ENCODE data around the gene TMEM263.

The TMEM263 gene

DNA sequence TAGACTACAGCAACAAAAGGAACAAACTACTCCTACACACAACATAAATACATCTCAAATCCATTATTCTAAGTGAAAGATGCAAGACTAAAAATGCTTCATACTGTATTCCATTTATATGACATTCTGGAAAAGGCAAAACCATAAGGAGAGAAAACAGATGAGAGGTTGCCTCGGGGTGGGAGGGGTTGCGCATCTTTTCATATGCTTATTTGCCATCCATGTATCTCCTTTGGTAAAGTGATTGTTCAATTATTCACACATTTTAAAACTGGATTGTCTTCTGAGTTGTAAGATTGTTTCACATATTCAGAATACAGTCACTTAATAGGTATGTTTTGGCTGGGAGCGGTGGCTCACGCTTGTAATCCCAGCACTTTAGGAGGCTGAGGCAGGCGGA lies 5.1 kb upstream of the TMEM263 start:
- no peak for DNase-seq (ENCODE audit: low spot score)

DNA sequence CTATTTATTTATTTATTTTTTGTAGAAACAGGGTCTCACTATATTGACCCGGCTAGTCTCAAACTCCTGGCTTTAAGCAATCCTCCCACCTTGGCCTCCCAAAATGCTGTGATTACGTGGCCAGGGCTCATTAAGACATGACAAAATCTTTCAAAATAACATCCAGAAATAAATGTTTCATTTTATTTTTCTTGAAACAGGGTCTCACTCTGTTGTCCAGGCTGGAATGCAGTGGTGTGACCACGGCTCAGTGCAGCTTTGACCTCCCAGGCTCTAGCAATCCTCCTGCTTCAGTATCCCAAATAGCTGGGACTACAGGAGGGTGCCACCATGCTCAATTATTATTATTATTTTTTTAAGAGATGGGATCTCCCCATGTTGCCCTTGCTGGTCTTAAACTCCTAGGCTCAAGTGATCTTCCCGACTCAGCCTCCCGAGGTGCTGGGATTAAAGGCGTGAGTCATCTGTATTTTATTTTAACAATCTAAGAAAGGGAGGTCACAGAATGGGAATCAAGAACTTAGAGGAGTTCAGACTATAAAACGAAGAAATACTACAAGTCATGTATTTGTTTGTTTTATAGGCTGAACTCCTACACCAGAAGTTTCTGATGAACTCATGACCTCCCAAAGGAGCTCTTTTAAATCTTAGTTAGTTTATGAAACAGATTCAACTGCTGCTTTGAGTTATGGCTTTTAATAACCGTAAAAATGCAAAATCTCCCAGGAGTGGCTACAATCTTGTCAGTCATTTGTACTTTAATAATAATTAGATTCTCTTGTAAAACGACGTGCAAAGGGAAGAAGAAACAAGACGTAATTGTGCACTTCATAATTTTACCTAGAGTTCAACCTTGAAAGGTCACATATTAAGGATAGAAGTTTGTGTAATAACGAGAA lies 2.1 kb upstream of the TMEM263 start:
- no peak for DNase-seq (ENCODE audit: low spot score)

DNA sequence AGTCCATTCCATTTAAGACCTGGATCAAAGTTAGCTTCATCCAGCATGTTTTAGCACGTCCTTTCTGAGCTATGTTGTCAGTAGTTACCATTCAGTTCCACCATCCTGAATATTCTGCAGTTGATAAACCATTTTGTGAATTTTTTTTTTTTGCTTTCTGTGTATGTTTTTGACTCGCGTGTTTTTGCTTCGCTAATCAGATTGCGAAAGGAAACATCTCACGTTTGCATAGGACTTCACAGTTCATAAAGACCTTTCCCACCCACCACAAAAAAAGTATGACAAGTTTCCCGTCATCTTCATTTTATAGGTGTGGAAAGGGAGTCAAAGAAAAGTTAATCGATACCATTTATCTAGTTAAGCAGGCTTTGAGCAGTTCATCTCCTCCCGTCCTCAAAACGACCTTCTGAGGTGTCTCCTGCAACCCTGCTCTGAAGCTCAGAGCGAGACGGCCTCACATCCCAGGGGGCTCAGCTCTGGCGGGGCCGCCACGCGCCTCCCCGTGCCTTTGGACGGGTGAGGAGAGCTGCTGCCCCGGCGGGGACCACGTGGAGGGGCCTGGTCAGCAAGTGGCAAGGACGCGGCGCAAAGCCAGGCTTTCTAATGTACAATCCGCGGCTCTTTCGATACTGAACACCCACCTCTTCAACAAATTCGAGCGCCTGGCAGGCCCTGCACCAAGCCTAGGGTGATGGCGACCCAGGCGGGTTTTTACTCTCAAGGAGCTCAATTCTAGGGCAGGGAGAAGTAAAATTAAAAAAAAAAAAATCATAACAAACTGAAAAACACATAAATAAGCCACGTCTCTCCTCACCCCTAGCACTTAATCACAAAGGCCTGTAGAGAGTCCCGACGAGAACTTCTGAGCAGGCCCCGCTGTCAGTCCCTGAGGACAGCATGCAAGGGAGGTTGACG lies 988 bp upstream of the TMEM263 start:
- peak; percentile 19 for DNase-seq (ENCODE audit: low spot score)

DNA sequence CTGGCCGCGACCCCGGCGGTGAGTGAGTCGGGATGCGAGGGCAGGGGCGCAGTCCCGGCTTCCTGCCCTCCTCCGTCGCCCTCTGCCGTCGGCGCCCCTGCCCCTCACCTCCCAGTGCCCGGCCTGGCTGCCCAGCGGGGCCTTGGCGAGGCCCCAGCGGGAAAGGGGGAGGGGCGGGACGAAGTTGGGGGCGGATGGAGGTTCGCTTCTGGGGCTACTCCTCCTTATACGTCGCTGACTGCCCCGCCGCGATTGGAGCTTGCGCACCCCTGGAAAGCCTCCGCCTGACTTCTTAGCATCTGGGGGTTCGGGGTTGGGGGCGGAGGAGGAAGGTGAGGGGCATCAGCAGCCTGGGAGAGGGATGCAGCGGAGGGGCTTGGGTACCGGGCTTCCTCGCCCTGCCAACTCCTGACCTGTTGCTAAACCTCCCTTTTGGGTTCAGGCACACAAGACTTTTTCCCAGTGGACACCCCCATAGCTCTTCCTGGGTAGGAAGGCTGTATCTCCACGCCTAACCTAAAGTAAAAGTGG lies 406 bp downstream of the TMEM263 start:
- DNase-seq (ENCODE audit: low spot score): peak; percentile 63

DNA sequence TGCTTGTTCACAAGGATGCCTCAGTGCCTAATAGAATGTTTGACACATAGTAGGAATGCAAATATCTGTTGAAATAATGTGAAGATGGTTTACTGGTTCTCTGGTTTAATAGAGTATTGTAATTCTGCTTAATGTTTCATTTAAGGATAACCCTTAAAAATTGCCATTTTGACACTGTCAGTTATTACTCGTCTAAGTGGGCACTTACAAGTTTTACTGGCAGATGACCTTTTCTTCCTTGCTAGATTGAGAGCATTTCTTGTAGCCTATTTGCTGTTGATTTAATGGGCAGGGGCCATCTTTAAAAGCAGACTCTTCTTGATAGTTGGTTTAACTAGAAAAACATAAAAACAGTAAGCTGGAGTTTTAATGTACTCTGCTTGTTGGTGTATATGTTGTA lies 1.9 kb downstream of the TMEM263 start:
- peak; percentile 46 for DNase-seq (ENCODE audit: low spot score)

DNA sequence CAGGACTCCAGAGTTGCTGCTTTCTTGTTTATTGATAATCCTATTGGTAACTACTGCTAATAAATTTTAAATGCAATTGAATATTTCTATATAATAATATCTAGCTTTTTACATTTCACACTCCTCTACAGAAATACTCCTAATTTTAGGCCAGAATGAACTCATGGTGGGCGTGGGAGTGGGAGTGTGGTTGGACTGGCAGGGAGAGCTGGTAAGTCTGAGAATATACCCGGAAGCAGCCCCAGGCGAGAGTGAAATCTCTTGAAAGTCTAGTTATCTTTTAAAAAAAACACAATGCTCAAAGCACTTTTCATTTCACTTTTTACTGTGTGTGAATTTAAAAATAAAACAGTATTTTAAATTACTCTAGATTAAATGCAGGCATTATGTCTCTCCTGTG lies 4.7 kb downstream of the TMEM263 start:
- DNase-seq (ENCODE audit: low spot score): no peak

DNA sequence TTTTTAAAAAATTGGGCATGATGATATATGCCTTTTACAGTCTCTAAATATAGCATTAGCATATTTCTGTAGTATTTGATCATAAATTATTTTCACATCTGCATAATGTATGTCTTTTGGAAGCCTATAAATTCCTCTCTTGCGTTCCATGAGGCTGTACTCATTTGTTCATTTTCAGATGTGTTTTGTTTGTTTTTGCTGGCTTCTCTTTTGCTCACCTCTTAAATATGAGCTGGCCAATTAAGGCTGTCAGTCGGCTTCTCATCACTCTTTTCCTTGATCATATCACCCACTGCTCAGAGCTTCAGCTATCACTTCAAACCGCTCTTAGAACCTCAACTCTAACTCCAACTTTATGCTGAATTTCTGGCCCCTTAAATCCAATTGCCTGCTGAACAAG lies 6.6 kb downstream of the TMEM263 start:
- DNase-seq (ENCODE audit: low spot score): no peak

DNA sequence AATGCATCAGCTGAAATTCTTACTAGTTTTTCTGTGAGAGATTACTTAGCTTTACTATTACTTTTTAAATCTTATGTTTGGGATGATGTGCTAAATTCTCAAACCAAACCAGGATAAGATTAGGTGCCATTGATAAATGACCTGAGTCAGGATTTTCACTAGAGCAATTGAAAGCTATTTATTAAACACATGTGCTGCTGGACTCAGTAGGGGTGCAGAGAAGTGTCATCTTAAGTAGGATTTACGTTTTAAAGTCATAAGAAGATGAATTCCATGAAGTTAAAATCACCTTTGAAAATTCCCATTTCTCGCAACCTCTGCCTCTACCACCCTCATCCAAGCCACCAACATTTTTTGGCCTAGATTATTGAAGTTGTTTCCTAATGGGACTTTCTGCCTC lies 8.8 kb downstream of the TMEM263 start:
- DNase-seq (ENCODE audit: low spot score): no peak

DNA sequence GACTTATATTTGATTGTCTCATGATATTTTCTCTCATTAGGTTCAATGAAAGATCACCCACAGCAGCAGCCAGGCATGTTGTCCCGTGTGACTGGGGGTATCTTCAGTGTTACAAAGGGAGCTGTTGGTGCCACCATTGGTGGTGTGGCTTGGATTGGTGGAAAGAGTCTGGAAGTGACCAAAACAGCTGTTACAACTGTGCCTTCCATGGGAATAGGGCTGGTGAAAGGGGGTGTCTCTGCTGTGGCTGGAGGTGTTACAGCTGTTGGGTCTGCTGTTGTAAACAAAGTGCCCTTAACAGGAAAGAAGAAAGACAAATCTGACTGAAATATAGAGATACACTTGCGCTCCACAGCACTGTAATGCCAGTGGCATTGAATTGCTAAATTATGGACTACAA lies 15.4 kb downstream of the TMEM263 start:
- no peak for DNase-seq (ENCODE audit: low spot score)

DNA sequence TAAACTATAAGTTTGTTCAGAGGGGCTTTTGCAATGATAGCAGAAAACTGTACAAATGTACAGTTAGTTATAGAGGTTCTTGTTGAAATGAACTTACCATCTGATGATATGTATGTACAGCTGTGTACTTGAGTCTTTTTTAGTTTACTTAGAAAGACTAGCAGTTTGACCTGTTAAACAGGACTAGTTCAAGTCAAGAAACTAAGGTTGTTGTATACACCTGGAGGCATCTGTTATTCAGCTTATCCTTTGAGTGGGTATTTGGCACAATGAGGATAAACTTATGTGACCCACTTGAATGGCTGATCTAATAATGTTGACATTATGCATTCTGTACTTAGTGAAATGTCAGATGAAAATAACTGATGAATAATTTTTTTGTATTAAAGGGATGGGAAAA lies 17.8 kb downstream of the TMEM263 start:
- no peak for DNase-seq (ENCODE audit: low spot score)

DNA sequence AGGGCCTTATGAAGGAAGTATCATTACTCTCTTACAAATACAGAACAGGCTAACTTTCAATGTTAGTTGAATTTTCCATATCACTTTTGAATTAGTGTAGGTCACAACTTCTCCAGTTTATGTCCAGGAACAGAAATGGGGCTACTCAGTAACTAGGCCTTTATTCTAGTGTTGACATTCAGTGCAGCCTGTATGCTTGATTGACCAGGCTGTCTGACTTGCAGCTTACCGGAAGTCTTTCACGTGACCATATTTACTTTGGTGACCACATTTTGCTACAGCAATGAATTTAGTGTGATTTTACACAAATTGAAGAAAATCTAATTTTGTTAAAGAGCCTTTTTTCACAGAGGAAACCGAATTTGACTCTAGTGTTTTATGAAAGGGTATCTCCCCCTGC lies 18.8 kb downstream of the TMEM263 start:
- peak; percentile 64 for DNase-seq (ENCODE audit: low spot score)

DNA sequence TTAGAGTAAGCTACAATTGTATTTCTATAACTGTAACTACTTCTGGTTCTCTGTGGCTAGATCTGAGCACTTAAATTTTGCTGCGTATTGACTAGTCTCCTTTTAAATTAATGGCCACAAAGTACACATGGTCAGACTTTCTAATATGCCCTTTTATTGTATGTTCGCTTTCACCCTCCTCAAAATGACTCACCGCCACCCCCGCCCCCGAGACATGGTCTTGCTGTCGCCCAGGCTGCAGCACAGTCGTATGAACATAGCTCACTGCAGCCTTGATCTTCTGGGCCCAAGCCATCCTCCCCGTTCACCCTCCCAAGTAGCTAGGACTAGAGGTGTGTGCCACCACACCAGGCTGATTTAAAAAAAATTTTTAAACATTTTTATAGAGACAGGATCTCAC lies 19.4 kb downstream of the TMEM263 start:
- no peak for DNase-seq (ENCODE audit: low spot score)

DNA sequence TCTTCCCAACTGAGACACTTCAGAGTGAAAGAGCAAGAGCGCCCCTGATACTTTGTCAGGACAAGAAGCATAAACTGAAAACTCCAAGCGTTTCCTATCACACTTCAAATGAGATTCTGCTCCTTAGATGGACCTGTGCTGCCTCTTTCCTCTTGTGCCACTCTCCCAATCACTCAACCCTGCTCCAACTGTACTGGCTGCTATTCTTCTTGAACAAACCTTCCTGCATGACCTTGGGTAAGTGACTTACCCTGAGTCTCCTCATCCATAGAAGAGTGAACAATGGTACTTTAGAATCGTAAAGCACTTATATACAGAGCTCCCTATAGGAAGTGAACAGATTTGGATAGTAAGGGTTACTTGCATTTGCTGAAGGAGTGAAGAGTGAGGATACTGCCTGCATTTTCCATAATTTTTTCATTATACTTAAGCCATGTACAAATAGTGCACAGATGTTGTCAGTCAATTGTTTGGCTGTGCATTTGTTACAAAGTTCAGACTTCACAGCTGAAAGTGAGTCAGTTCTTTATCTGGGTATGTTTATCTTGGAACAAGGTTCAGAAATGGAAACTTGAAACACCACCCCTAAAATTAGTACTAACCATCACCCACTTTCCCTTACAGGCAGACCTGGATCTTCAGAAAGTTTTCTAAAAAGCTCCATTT lies 20.4 kb downstream of the TMEM263 start:
- no peak for DNase-seq (ENCODE audit: low spot score)

DNA sequence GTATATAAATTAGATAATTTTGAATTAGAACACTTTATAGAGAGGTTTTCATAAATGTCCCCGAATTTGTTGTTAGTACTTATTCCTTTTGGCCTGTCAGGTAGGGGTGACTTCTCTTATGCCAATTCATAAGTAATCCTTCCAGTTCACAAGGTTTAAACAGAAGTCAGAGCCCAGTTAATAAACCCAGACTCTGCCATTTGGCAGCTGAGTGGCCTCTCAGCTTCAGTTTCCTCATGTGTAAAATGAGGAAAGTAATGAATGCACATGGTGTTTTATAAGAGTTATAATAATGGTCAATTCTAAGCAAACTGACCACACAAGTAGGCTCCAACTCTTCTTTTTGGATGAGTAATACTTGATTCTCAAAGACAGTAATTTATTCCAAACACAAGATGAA lies 21.0 kb downstream of the TMEM263 start:
- no peak for DNase-seq (ENCODE audit: low spot score)

DNA sequence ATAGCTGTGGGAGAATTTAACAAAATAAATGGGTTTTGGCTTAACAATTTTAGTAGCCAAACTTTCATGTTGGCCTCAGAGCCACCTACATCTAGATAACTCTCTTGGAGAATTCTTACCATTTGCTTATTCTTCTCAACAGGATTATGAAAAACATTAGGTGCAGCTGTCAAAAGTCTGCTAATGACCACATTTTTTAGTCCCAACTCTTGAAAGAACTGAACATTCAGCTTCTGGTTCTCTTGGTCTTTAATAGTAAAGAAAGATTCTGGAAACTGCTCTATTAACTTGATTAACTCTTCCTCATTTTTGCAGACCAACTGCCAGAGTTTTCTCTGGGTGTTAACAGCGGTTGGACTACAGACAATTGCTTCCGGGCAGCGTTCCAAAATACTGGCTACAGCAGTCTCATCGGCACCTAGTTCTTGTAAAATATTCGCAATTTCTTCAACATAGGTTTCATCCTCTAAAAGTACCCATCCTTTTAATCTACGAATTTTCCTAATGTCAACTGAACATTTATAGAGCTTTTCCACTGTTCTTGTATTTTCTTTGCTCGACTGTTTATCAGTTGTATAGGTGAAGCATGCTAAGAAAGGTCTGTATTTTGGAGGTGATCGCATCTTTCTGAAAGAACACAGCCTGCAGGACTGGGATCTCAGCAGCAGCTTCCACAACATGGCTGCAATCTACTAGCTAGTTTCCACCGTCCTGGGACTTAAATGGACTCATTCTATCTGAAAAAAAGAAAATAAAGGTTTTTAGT lies 22.5 kb downstream of the TMEM263 start:
- DNase-seq (ENCODE audit: low spot score): no peak

DNA sequence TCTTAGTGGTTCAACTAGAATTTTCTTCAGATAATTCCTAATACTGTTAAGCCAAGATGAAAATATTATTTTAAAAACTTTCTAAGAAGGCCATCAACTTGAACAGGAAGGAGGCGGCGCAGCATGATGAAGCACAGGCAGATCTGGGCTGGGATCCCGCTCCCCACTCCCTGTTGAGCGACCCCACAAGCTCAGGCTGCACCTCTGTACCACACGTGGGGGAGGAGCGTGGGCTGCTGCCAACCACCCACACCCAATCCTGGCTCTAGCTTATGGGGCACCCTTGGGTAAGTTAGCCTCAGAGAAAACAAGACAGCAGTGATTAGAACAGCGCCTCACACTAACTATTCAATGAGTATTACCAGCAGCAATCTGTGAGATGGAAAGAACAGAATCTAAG lies 25.2 kb downstream of the TMEM263 start:
- DNase-seq (ENCODE audit: low spot score): no peak

DNA sequence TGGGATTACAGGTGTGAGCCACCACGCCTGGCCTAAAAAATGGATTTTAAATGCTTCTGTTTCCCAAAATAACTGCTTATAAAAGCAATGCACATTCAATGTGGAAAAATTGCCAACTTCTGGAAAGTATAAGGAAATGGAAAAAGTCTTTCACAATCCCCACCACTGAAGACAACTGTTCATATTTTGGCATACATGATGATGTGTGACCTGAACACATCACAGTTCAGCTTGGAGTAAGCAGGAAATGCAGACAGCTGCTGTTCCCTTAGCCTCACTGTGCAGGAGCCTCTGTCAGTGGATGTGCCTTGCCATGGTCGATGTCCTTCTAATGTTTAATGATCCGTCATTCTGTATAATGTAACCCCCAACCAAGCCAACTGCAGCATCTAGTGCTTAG lies 26.1 kb downstream of the TMEM263 start:
- no peak for DNase-seq (ENCODE audit: low spot score)

DNA sequence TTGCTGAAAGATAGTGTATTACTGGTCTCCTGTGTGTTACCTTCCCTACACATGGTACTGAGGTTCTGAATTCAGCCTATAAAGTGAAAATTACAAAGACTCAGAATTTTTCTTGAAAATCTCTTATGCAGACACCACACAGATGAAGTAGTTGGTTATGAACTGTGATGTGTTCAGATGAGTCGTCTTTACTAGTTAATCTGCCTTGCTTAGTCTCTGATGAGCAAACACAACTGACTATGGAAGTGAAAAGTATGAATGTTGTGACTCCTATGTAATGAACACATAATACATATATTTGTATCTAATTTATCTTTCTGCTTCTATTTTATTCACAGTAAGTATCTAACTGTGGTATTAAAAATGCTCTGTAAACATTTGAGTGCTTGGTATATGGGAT lies 26.5 kb downstream of the TMEM263 start:
- DNase-seq (ENCODE audit: low spot score): no peak

DNA sequence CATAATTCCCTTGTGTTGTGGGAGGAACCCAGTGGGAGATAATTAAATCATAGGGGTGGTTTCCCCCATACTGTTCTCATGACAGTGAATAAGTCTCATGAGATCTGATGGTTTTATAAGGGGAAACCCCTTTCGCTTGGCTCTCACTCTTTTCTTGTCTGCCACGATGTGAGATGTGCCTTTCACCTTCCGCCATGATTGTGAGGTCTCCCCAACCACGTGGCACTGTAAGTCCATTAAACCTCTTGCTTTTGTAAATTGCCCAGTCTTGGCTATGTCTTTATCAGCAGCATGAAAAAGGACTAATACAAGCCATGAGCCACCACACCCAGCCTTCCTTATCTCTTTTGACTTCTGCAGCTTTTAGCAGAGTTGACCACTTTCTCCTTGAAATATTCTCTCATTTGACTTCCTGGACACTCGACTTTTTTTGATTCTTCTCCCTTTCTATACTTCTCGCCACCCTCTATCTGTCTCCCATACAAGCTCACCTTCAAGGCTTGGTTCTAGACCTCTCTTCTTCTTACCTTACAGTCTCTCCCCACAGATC lies 29.0 kb downstream of the TMEM263 start:
- no peak for DNase-seq (ENCODE audit: low spot score)

DNA sequence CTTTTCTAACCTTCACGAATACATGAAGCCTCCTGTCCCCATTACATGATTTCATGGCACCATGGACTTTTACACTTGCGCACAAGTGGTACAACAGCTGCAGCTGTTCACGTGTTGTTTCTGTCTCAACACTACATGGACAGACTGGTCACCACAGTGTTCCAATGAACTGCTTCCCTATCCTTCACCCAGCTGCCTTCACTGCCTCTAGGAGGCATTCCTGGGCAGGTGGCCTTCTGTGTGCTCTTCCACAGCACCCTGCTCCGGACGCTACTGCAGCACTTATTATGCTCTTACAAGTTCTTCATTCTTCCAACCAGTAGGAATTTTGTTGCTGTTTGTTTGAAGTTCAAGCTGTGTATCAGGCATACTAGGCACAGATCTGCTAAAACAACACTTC lies 29.8 kb downstream of the TMEM263 start:
- no peak for DNase-seq (ENCODE audit: low spot score)

DNA sequence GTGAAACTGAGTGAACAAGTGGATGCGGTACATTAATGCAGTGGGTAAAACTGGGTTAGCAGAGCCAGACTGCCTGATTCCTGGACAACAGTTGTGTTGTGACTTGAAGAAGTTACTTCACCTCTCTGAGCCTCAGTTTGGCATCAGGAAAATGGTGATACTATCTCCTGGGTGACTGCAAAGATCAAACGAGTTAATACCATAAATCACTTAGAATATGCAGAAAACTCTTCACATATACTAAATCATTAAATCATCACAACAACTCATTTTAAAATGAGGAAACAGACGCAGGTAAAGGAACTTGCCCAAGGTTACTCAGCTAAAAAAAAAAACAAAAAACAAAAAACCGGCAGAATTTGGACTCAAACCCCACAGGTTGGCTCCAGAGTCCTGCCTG lies 30.4 kb downstream of the TMEM263 start:
- DNase-seq (ENCODE audit: low spot score): no peak

Data from NAMALWA (cell line).